Measurements from ENCODE around the gene NUDT2.

Gene NUDT2

DNA sequence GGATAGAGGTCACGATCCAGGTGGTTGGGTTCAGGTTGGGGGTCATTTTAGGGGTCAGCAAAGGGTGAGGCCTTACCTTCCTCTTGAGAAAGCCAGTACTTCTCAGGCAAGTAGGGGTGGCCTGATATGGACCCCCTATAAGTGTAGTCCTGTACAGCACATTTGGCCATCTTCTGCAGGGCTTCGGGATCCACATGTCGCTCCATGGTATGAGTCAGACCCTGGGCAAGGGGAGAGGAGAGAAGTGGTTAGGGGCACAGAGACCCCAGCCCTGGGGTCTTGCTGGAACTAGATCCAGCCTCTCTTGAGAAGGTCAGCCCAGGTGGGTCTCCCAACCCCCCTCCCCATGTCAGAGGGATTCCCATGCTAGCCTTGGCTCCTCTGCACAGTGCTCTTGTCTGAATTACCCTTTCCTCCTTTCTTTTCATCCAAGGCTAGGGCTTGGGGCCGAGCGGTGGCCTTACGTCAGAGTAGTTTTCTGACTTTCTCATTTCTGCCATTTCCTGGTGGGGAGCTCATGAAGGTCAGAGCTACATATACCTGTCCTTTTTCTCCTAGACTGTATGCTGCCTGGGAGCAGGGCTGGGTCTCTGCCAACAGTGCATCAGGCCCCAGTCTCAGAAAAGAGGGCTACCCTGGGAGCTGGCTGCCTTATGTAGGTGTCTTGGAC, 56.3 kb downstream of the NUDT2 start:
- no peak for DNase-seq

DNA sequence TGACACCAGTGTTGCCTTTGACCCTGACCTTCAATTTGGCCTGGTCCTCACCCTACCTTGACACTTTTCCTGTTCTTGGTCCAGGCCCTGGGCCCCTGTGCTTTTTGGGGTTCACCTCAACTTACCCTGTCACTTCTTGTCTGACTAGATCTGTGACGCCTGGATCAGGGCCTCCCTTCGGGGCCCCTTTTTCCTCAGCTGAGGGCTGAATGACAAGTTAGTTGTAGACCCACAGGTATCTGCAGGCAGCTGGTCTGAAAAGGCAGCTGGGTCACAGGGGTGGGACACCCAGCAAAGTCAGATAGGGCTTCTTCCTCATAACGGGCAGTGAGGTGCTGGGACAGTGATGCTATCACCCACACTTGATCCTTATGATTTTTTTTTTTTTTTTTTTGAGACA, 57.3 kb downstream of the NUDT2 start:
- no peak for DNase-seq

DNA sequence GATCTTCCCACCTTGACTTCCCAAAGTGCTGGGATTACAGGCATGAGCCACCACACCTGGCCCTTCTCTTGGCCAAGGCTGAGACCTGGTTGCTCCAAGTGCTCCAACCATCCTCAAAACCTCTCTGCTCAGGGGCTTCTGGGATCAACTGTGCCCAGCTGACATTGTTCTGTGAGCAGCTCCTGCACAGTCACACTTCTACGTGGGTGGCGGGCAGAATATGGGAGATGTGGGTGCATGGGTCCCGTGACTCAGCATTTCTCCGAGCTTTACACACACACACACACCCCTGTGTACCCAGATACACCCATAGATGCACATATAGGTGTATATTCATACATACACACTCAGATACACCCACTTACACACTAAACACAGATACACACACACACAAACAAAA, 57.9 kb downstream of the NUDT2 start:
- DNase-seq = no peak

DNA sequence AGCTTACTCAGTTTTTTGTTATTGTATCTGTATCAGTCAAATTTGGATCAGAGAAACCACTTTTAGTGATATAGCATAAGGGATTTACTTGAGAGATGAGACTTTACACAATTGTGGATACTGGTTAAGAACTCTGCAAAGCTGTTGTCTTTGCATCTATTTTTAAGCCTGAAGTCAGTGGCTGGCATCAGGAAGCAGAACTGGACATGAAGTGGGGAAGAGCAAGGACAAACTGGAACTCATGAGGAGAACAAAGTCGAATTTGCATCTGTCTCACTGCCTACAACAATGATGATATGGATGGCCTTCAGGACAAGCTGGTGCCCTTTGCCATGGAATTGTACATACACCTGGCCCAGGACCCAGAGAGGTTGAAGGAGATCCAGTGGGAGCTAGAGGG, 63.1 kb downstream of the NUDT2 start:
- DNase-seq = no peak
